Vagina (tissue), 2 donors: ENCODE results near the gene CACNA1C.

ENCODE experiments used
- CTCF ChIP-seq, 3 experiments: fragments of 450-650 bp in 2 of 3; fragments of 200-600 bp in 1 of 3; sonication (generic) in 1 of 3; IDR thresholded peaks; one replicate each; pipeline ENCODE4 v1.5.1; 2017 to 2019; ENCODE audit warnings: antibody characterized with exemption in 3 of 3, mild to moderate bottlenecking in 2 of 3, moderate library complexity in 2 of 3
- POLR2A ChIP-seq, 2 donors: fragments of 450-650 bp; IDR thresholded peaks; one replicate each; pipeline ENCODE4 v1.6.1; 2017; ENCODE audit warnings: antibody characterized with exemption in 2 of 2, mild to moderate bottlenecking in 2 of 2, moderate library complexity in 2 of 2

GRCh38 chr12:2413301-2413700 lies 360.5 kb downstream of the CACNA1C start:
- TF ChIP-seq CTCF (IDR thresholded peaks at IDR 0.05) (no peak), POLR2A (IDR thresholded peaks at IDR 0.05) (no peak)
